HCT116 (cell line): ENCODE results near the gene OSGEPL1.

ENCODE experiments used
- EZH2 ChIP-seq: fragments of 200-600 bp; sonication (generic); IDR thresholded peaks from 2 replicates; pipeline ENCODE4 v1.6.1; 2017; ENCODE audit warnings: antibody characterized with exemption, mixed run types
- EZH2phosphoT487 ChIP-seq: fragments of 200-600 bp; IDR thresholded peaks from 2 replicates; pipeline ENCODE4 v1.6.1; 2018; ENCODE audit warnings: antibody characterized with exemption, borderline replicate concordance
- JUND ChIP-seq: IDR thresholded peaks from 2 replicates; pipeline ENCODE4 v1.6.1; 2012
- POLR2A ChIP-seq: IDR thresholded peaks from 2 replicates; pipeline ENCODE4 v1.7.0; 2011; ENCODE audit warnings: borderline replicate concordance; ENCODE audit not compliant: insufficient read depth, insufficient read length; ENCODE audit errors: extremely low read depth
- POLR2AphosphoS5 ChIP-seq: IDR thresholded peaks from 2 replicates; pipeline ENCODE4 v1.6.1; 2011; ENCODE audit warnings: mild to moderate bottlenecking, low read depth, low read length, moderate library complexity
- SIN3A ChIP-seq: IDR thresholded peaks from 2 replicates; pipeline ENCODE4 v1.6.1; 2012; ENCODE audit warnings: low read depth
- YY1 ChIP-seq: IDR thresholded peaks from 2 replicates; pipeline ENCODE4 v1.6.1; 2011; ENCODE audit warnings: low read length, low read depth, moderate library complexity, mild to moderate bottlenecking; ENCODE audit not compliant: insufficient replicate concordance; ENCODE audit errors: extremely low read depth
- TF ChIP-seq, protein P1 (sequence below), 3 experiments: fragments of 200-600 bp in 1 of 3; sonication (generic) in 1 of 3; IDR thresholded peaks in 2 of 3; conservative IDR thresholded peaks in 1 of 3; 2 replicates each; pipeline ENCODE4 v1.5.1; 2012 to 2017; ENCODE audit warnings: low read depth in 2 of 3, low read length in 2 of 3, antibody characterized with exemption in 1 of 3, borderline replicate concordance in 1 of 3, control low read depth in 1 of 3, mild to moderate bottlenecking in 1 of 3, mixed read lengths in 1 of 3, mixed run types in 1 of 3, moderate library complexity in 1 of 3; ENCODE audit not compliant: insufficient read depth in 1 of 3
- TF ChIP-seq, protein P2 (sequence below): IDR thresholded peaks from 2 replicates; pipeline ENCODE4 v1.6.1; 2012
- TF ChIP-seq, protein P3 (sequence below): IDR thresholded peaks from 2 replicates; pipeline ENCODE4 v1.6.1; 2012; ENCODE audit warnings: low read depth
- TF ChIP-seq, protein P4 (sequence below): IDR thresholded peaks from 2 replicates; pipeline ENCODE4 v1.6.1; 2012

DNA sequence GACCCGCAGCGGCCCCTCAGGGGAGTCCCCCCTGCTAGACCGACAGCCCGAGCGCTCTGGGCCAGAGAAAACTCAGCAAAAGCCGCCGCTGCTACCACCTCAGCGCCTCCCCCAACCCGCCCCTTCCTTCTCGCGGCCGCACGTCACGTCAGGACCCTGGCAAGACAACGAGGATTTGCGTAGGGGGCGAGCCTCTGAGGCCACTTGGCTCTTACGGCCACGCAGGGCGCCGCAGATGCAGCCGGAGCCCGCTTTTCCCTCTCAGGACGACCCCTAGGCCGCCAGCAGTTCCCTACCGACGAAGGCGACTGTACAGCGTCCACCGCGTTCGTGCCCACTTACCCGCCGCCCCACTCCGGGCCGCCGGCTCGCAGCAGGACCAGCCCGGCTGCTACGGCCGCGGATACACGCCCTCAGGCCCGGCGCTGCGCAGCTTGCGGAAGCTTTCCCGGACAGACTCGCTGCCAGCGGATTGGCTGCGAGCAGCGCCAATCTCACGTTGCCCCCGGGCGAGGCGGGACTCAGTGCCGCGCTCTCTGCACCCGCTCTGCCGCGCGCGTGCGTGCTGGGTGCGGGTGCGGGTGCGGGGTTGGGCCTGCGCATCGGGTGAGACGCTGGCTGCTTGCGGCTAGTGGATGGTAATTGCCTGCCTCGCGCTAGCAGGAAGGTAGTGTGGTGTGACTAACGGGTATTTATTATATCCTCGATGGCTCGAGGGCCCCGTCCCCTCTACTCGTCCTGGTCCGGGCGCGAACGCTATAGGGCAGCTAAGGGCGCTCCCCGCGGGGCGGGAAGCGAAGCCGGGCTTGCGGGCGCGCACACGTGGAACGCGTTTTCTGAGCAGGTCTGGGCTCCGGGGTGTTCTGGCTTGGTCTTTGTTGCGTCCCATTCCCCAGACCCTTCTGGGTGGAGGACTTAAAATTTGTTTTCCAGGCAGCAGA lies 21.6 kb upstream of the OSGEPL1 start, which contains the start of the genes ORMDL1 and PMS1:
- TF ChIP-seq POLR2A (peak; percentile 75), POLR2AphosphoS5 (peak; percentile 97), YY1 (peak; percentile 61), EZH2 (no peak), EZH2phosphoT487 (no peak), JUND (no peak), SIN3A (peak; percentile 75)
- TF ChIP-seq, protein P1, sequence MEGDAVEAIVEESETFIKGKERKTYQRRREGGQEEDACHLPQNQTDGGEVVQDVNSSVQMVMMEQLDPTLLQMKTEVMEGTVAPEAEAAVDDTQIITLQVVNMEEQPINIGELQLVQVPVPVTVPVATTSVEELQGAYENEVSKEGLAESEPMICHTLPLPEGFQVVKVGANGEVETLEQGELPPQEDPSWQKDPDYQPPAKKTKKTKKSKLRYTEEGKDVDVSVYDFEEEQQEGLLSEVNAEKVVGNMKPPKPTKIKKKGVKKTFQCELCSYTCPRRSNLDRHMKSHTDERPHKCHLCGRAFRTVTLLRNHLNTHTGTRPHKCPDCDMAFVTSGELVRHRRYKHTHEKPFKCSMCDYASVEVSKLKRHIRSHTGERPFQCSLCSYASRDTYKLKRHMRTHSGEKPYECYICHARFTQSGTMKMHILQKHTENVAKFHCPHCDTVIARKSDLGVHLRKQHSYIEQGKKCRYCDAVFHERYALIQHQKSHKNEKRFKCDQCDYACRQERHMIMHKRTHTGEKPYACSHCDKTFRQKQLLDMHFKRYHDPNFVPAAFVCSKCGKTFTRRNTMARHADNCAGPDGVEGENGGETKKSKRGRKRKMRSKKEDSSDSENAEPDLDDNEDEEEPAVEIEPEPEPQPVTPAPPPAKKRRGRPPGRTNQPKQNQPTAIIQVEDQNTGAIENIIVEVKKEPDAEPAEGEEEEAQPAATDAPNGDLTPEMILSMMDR (IDR thresholded peaks at IDR 0.05 in 2 of 3, conservative IDR thresholded peaks at IDR 0.05 in 1 of 3; ENCODE audit: borderline replicate concordance in 1 of 3, insufficient read depth in 1 of 3, low read depth in 2 of 3, low read length in 2 of 3): no peak
- TF ChIP-seq, protein P2, sequence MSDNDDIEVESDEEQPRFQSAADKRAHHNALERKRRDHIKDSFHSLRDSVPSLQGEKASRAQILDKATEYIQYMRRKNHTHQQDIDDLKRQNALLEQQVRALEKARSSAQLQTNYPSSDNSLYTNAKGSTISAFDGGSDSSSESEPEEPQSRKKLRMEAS: peak; percentile 90
- TF ChIP-seq, protein P3, sequence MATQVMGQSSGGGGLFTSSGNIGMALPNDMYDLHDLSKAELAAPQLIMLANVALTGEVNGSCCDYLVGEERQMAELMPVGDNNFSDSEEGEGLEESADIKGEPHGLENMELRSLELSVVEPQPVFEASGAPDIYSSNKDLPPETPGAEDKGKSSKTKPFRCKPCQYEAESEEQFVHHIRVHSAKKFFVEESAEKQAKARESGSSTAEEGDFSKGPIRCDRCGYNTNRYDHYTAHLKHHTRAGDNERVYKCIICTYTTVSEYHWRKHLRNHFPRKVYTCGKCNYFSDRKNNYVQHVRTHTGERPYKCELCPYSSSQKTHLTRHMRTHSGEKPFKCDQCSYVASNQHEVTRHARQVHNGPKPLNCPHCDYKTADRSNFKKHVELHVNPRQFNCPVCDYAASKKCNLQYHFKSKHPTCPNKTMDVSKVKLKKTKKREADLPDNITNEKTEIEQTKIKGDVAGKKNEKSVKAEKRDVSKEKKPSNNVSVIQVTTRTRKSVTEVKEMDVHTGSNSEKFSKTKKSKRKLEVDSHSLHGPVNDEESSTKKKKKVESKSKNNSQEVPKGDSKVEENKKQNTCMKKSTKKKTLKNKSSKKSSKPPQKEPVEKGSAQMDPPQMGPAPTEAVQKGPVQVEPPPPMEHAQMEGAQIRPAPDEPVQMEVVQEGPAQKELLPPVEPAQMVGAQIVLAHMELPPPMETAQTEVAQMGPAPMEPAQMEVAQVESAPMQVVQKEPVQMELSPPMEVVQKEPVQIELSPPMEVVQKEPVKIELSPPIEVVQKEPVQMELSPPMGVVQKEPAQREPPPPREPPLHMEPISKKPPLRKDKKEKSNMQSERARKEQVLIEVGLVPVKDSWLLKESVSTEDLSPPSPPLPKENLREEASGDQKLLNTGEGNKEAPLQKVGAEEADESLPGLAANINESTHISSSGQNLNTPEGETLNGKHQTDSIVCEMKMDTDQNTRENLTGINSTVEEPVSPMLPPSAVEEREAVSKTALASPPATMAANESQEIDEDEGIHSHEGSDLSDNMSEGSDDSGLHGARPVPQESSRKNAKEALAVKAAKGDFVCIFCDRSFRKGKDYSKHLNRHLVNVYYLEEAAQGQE: no peak
- TF ChIP-seq, protein P4, sequence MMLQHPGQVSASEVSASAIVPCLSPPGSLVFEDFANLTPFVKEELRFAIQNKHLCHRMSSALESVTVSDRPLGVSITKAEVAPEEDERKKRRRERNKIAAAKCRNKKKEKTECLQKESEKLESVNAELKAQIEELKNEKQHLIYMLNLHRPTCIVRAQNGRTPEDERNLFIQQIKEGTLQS: no peak
